CD14-positive monocyte (primary cell): ENCODE results near the gene NCOR2. TPM values are rescaled to one million over a fixed set of nuclear protein-coding genes. Genes with fewer than 3 reads are reported as not detected.
A peak's percentile ranks its signal among the peaks of the same experiment; 100 is the strongest.

Experiments
- DNase-seq, 3 donors: peaks; one replicate each; pipeline ENCODE4 v3.0.0-alpha.2; 2011 to 2022
- H2AFZ ChIP-seq: 2 replicates; pipeline ENCODE4 v1.6.0; 2012; ENCODE audit warnings: mild to moderate bottlenecking, low read depth, low read length, inconsistent platforms; ENCODE audit not compliant: insufficient read depth, poor library complexity, severe bottlenecking
- H3K27ac ChIP-seq, 2 donors: 1 replicate in 1 of 2; 2 replicates in 1 of 2; pipeline ENCODE4 v1.5.1; 2012 to 2013; ENCODE audit warnings: low read length in 2 of 2, control low read depth in 1 of 2, inconsistent platforms in 1 of 2, low read depth in 1 of 2, mild to moderate bottlenecking in 1 of 2
- H3K27me3 ChIP-seq, 2 donors: one replicate each; pipeline versions ENCODE4 v1.6.0 to v1.6.1; 2011 to 2013; ENCODE audit warnings: low read length in 2 of 2; ENCODE audit not compliant: control insufficient read depth in 2 of 2, insufficient read depth in 2 of 2
- H3K36me3 ChIP-seq, 2 donors: replicated peaks in 1 of 2; 1 replicate in 1 of 2; 2 replicates in 1 of 2; pipeline versions ENCODE4 v1.5.1 to v1.6.1; 2012 to 2013; ENCODE audit warnings: low read length in 2 of 2, control low read depth in 1 of 2, inconsistent platforms in 1 of 2, mild to moderate bottlenecking in 1 of 2; ENCODE audit not compliant: insufficient read depth in 2 of 2, control insufficient read depth in 1 of 2
- H3K4me1 ChIP-seq, 2 donors: 1 replicate in 1 of 2; 2 replicates in 1 of 2; pipeline versions ENCODE4 v1.5.1 to v1.6.1; 2012 to 2013; ENCODE audit warnings: low read length in 2 of 2, control low read depth in 1 of 2, inconsistent platforms in 1 of 2, mild to moderate bottlenecking in 1 of 2, moderate library complexity in 1 of 2; ENCODE audit not compliant: insufficient read depth in 2 of 2, control insufficient read depth in 1 of 2
- H3K4me2 ChIP-seq: replicated peaks from 2 replicates; pipeline ENCODE3; 2012; ENCODE audit warnings: low read length, moderate library complexity, mild to moderate bottlenecking; ENCODE audit not compliant: poor library complexity, severe bottlenecking; ENCODE audit errors: extremely low read depth
- H3K4me3 ChIP-seq, 3 experiments: fragments of 200-600 bp in 1 of 3; sonication (generic) in 1 of 3; replicated peaks in 1 of 3; 1 replicate in 2 of 3; 2 replicates in 1 of 3; pipeline ENCODE4 v1.5.1; 2011 to 2013; ENCODE audit warnings: low read length in 3 of 3, mild to moderate bottlenecking in 3 of 3, control low read depth in 2 of 3, low read depth in 2 of 3, inconsistent platforms in 1 of 3, moderate library complexity in 1 of 3
- H3K79me2 ChIP-seq: 2 replicates; pipeline ENCODE4 v1.6.0; 2012; ENCODE audit warnings: mild to moderate bottlenecking, control low read depth, inconsistent platforms, low read length, moderate library complexity; ENCODE audit not compliant: insufficient read depth
- H3K9ac ChIP-seq: 2 replicates; pipeline ENCODE4 v1.6.0; 2017; ENCODE audit warnings: low read length, mild to moderate bottlenecking; ENCODE audit not compliant: insufficient read depth, poor library complexity, severe bottlenecking
- H3K9me3 ChIP-seq, 2 donors: replicated peaks in 1 of 2; 1 replicate in 1 of 2; 2 replicates in 1 of 2; pipeline versions ENCODE4 v1.5.1 to v1.6.1; 2012 to 2013; ENCODE audit warnings: low read length in 2 of 2, control low read depth in 1 of 2; ENCODE audit not compliant: control insufficient read depth in 1 of 2, insufficient read depth in 1 of 2
- H4K20me1 ChIP-seq: 2 replicates; pipeline ENCODE4 v1.6.0; 2012; ENCODE audit warnings: mild to moderate bottlenecking, low read length, control low read depth, moderate library complexity; ENCODE audit not compliant: insufficient read depth
- H3K27ac Mint-ChIP-seq, 7 donors: one replicate each; pipeline ENCODE4 v1.8.0; 2020; ENCODE audit warnings: mild to moderate bottlenecking in 7 of 7, mixed read lengths in 7 of 7, moderate library complexity in 6 of 7, inconsistent platforms in 2 of 7
- H3K27me3 Mint-ChIP-seq, 3 donors: one replicate each; pipeline ENCODE4 v1.8.0; 2021 to 2022; ENCODE audit warnings: low read depth in 3 of 3, mild to moderate bottlenecking in 3 of 3, mixed read lengths in 3 of 3, moderate library complexity in 3 of 3, inconsistent platforms in 1 of 3
- H3K36me3 Mint-ChIP-seq, 2 donors: one replicate each; pipeline ENCODE4 v1.8.0; 2020; ENCODE audit warnings: mixed read lengths in 2 of 2, inconsistent platforms in 1 of 2, mild to moderate bottlenecking in 1 of 2
- H3K4me1 Mint-ChIP-seq: one replicate; pipeline ENCODE4 v1.8.0; 2020; ENCODE audit warnings: mild to moderate bottlenecking, mixed read lengths
- H3K4me3 Mint-ChIP-seq, 2 donors: one replicate each; pipeline ENCODE4 v1.8.0; 2020; ENCODE audit warnings: mild to moderate bottlenecking in 2 of 2, mixed read lengths in 2 of 2, moderate library complexity in 1 of 2
- H3K9me3 Mint-ChIP-seq, 7 donors: one replicate each; pipeline ENCODE4 v1.8.0; 2020 to 2022; ENCODE audit warnings: mixed read lengths in 7 of 7, mild to moderate bottlenecking in 6 of 7, moderate library complexity in 6 of 7, inconsistent platforms in 2 of 7
- WGBS: methylation state at CpG from one replicate; pipeline ENCODE4 v1.1.5; 2013; ENCODE audit warnings: missing lambda C conversion rate; ENCODE audit not compliant: insufficient coverage; 5-methylcytosine and 5-hydroxymethylcytosine counted together
- intact Hi-C, 2 donors: fragments of 100-400 bp; cut with micrococcal nuclease; formaldehyde crosslinking; loops; one replicate each; pipeline versions ENCODE4 v1.15.0 to v1.15.1; 2023
- polyA plus RNA-seq, 3 donors: library from polyadenylated mRNA; depleted of rRNA in 1 of 3; unstranded in 2 of 3; stranded (reverse) in 1 of 3; fragments of 300-500 nt in 2 of 3; fragments of >200 nt in 1 of 3; fragmentation: Illumina TruSeq in 2 of 3; gene quantifications; 1 replicate in 2 of 3; 2 replicates in 1 of 3; pipeline ENCODE4 v1.2.3, GENCODE V29; 2012 to 2021
- TF ChIP-seq, protein P1 (sequence below): fragments of 200-600 bp; IDR thresholded peaks from one replicate; pipeline ENCODE4 v1.8.0; 2022; ENCODE audit warnings: antibody characterized with exemption, mild to moderate bottlenecking

NCOR2 gene
- polyA plus RNA-seq, 3 donors = 4.7 to 46.8 (median 5.5) TPM

DNA sequence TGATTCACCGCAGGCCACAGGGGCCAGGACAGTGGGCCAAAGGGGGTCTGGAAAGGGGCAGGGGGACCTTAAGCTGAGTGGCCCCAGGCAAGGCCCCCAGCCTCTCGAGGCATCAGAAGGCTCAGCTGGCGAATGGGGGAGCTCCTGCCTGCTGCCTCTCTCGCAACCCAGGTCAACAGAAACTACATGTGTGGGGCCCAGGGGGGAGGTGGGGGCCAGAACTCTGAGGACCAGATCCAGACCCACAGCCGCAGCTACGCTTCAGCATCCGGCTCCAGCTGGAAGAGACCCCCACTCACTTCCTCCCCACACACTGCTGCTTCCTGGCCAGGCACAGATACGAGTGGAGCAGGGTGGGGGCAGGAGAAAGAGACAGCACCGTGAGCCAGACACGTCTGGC is 46.5 kb downstream of the NCOR2 start:
- Mint-ChIP-seq H3K27me3 (peaks cover 4 to 13% (median 7%) of the 10 kb centered on the region in 3 donors), H3K4me1 (peaks cover 48% of the 10 kb centered on the region), H3K4me3 (no peak overlapping the region), H3K27ac (no peak overlapping the region), H3K9me3 (no peaks in the 10 kb centered on the region), H3K36me3 (peaks cover 49 to 61% of the 10 kb centered on the region in 2 donors)
- 13% methylated on average over 4 of the region's 10 CpGs for WGBS
- no peak overlapping the region for H3K27ac ChIP-seq
- H4K20me1 ChIP-seq = peaks cover 100% of the 10 kb centered on the region
- peaks cover 97% of the 10 kb centered on the region for H3K79me2 ChIP-seq
- no peak overlapping the region for H3K4me3 ChIP-seq
- H3K4me1 ChIP-seq = peaks cover 28 to 32% of the 10 kb centered on the region in 2 donors
- no peaks in the 10 kb centered on the region for H3K9me3 ChIP-seq
- peaks cover under 1 to 36% of the 10 kb centered on the region in 2 donors for H3K36me3 ChIP-seq
- DNase-seq = no peak
- H2AFZ ChIP-seq = no peak overlapping the region
- intact Hi-C loops = no loop called here
- TF ChIP-seq, protein P1, sequence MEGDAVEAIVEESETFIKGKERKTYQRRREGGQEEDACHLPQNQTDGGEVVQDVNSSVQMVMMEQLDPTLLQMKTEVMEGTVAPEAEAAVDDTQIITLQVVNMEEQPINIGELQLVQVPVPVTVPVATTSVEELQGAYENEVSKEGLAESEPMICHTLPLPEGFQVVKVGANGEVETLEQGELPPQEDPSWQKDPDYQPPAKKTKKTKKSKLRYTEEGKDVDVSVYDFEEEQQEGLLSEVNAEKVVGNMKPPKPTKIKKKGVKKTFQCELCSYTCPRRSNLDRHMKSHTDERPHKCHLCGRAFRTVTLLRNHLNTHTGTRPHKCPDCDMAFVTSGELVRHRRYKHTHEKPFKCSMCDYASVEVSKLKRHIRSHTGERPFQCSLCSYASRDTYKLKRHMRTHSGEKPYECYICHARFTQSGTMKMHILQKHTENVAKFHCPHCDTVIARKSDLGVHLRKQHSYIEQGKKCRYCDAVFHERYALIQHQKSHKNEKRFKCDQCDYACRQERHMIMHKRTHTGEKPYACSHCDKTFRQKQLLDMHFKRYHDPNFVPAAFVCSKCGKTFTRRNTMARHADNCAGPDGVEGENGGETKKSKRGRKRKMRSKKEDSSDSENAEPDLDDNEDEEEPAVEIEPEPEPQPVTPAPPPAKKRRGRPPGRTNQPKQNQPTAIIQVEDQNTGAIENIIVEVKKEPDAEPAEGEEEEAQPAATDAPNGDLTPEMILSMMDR = no peak
- no peak overlapping the region for H3K9ac ChIP-seq
- no peak overlapping the region for H3K4me2 ChIP-seq
- H3K27me3 ChIP-seq = no peaks in the 10 kb centered on the region

DNA sequence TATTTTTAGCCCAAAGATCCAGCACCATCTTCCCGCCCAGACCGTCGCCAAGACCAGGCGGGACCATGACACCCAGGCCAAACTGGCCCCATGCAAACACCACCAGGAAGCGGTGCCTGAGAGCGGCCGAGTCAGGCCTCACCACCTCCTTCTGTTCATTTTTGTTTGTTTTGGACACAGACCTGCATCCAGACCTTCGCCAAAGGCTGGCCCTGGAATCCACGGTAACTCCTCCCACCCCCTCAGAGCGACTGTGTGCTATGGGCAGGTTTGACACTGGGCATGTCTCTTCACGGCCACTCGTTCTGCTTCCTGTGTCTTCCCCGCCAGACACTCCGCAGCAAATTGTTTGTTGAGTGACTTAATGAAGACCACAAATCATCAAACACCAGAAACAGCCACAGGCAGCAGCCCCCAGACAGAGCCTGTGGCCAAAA is 47.1 kb downstream of the NCOR2 start:
- H3K4me1 Mint-ChIP-seq = peaks cover 48% of the 10 kb centered on the region
- Histone ChIP-seq H3K9ac (no peak overlapping the region), H3K4me3 (no peak overlapping the region), H4K20me1 (peaks cover 100% of the 10 kb centered on the region), H3K4me1 (peaks cover 28 to 32% of the 10 kb centered on the region in 2 donors), H3K9me3 (no peaks in the 10 kb centered on the region), H3K79me2 (peaks cover 98% of the 10 kb centered on the region), H2AFZ (no peak overlapping the region), H3K4me2 (no peak overlapping the region), H3K27ac (no peak overlapping the region), H3K36me3 (peaks cover 7 to 36% of the 10 kb centered on the region in 2 donors), H3K27me3 (no peaks in the 10 kb centered on the region)
- peaks cover 4 to 13% (median 7%) of the 10 kb centered on the region in 3 donors for H3K27me3 Mint-ChIP-seq
- TF ChIP-seq, protein P1 = no peak
- peak overlapping the region in 6 of 7 donors; percentile 13 to 62 (median 52) for H3K27ac Mint-ChIP-seq
- intact Hi-C loops = no loop called here
- no peaks in the 10 kb centered on the region for H3K9me3 Mint-ChIP-seq
- no peak for DNase-seq
- WGBS = 47% methylated on average over 11 of the region's 14 CpGs
- peaks cover 54 to 62% of the 10 kb centered on the region in 2 donors for H3K36me3 Mint-ChIP-seq
- H3K4me3 Mint-ChIP-seq = peak overlapping the region in 1 of 2 donors; percentile 21
